HCT116 (cell line): ENCODE measurements around the gene RAB29. TPM values are rescaled to one million over a fixed set of nuclear protein-coding genes. Genes with fewer than 3 reads are reported as not detected.

Experiments
- ATAC-seq: fragments of 200-7000 bp; cut with Tn5 transposase; 2 replicates; pipeline ENCODE4 v1.9.1; 2020; ENCODE audit warnings: mild to moderate bottlenecking, moderate library complexity
- BruUV-seq: library from RNA; stranded (reverse); fragments of 400-500 nt; replicated peaks from 2 replicates; lab custom pipeline; 2021; lab: Mats Ljungman, UMichigan
- CTCF ChIA-PET: fragments of 300-600 bp; sonication (Branson Sonifier 250); formaldehyde crosslinking; loops from one replicate; lab custom pipeline; 2021; ENCODE audit warnings: antibody characterized with exemption; lab: Charles Lee
- POLR2A ChIA-PET: fragments of 300-600, 350-600 bp; sonication (Branson Sonifier 250); formaldehyde crosslinking; loops from one replicate; lab custom pipeline; 2021; ENCODE audit warnings: antibody characterized with exemption; lab: Charles Lee
- RAD21 ChIA-PET, 2 experiments: fragments of 300-600 bp; sonication (Branson Sonifier 250); formaldehyde crosslinking; loops; one replicate each; lab custom pipeline; 2023; ENCODE audit warnings: low total read pairs in 2 of 2; ENCODE audit not compliant: uncharacterized antibody in 2 of 2, unreplicated experiment in 2 of 2, low non-redundant PET in 1 of 2; lab: Charles Lee
- DNase-seq: peaks from one replicate; pipeline ENCODE4 v3.0.0-alpha.2; 2010; ENCODE audit warnings: low read depth, low spot score
- H2AFZ ChIP-seq: fragments of 200-600 bp; shearing (Covaris generic), sonication (generic); 2 replicates; pipeline ENCODE4 v1.6.1; 2017; ENCODE audit warnings: low read depth, mixed run types, mixed read lengths, antibody characterized with exemption, low read length; ENCODE audit not compliant: poor library complexity, severe bottlenecking
- H3K27ac ChIP-seq: 2 replicates; pipeline ENCODE4 v1.5.1; 2012; ENCODE audit warnings: low read depth, low read length
- H3K27me3 ChIP-seq: fragments of 200-600 bp; sonication (generic); 2 replicates; pipeline ENCODE4 v1.6.1; 2016; ENCODE audit warnings: mixed run types, low read length, mixed read lengths; ENCODE audit not compliant: insufficient read depth
- H3K36me3 ChIP-seq, 2 experiments: fragments of 200-500 bp in 1 of 2; fragments of 200-600 bp in 1 of 2; sonication (Bioruptor generic) in 1 of 2; sonication (generic) in 1 of 2; 2 replicates each; pipeline versions ENCODE4 v1.5.1 to v1.6.1; 2014 to 2016; ENCODE audit warnings: low read length in 2 of 2, inconsistent platforms in 1 of 2, mixed read lengths in 1 of 2, mixed run types in 1 of 2; ENCODE audit not compliant: insufficient read depth in 2 of 2, control insufficient read depth in 1 of 2
- H3K4me1 ChIP-seq, 2 experiments: fragments of 200-600 bp in 1 of 2; sonication (generic) in 1 of 2; 2 replicates each; pipeline versions ENCODE4 v1.5.1 to v1.6.1; 2012 to 2017; ENCODE audit warnings: low read length in 2 of 2, inconsistent platforms in 1 of 2, mild to moderate bottlenecking in 1 of 2, mixed read lengths in 1 of 2, mixed run types in 1 of 2, moderate library complexity in 1 of 2; ENCODE audit not compliant: insufficient read depth in 2 of 2, control insufficient read depth in 1 of 2
- H3K4me2 ChIP-seq: fragments of 200-600 bp; sonication (generic); 2 replicates; pipeline ENCODE4 v1.6.1; 2017; ENCODE audit warnings: mixed run types, low read length, mixed read lengths
- H3K4me3 ChIP-seq, 2 experiments: fragments of 200-600 bp in 1 of 2; sonication (generic) in 1 of 2; replicated peaks in 1 of 2; 2 replicates each; pipeline ENCODE4 v1.5.1; 2011 to 2016; ENCODE audit warnings: low read length in 2 of 2, control low read depth in 1 of 2, low read depth in 1 of 2, mild to moderate bottlenecking in 1 of 2, mixed read lengths in 1 of 2, mixed run types in 1 of 2
- H3K79me2 ChIP-seq: fragments of 200-600 bp; sonication (generic); 2 replicates; pipeline ENCODE4 v1.6.1; 2017; ENCODE audit warnings: mild to moderate bottlenecking, mixed run types, low read length, moderate library complexity, mixed read lengths; ENCODE audit not compliant: insufficient read depth
- H3K9ac ChIP-seq: fragments of 200-600 bp; sonication (generic); 2 replicates; pipeline ENCODE4 v1.6.1; 2016; ENCODE audit warnings: low read length, mixed read lengths
- H3K9me2 ChIP-seq: fragments of 200-600 bp; sonication (generic), shearing (Covaris generic); 2 replicates; pipeline ENCODE4 v1.6.1; 2017; ENCODE audit warnings: mixed run types, mild to moderate bottlenecking, moderate library complexity; ENCODE audit not compliant: insufficient read depth
- H3K9me3 ChIP-seq, 2 experiments: fragments of 200-500 bp in 1 of 2; fragments of 200-600 bp in 1 of 2; sonication (Bioruptor generic) in 1 of 2; sonication (generic) in 1 of 2; 2 replicates each; pipeline ENCODE4 v1.6.1; 2014 to 2017; ENCODE audit warnings: low read length in 2 of 2, mixed read lengths in 2 of 2, inconsistent platforms in 1 of 2, low read depth in 1 of 2, mild to moderate bottlenecking in 1 of 2, mixed run types in 1 of 2, moderate library complexity in 1 of 2; ENCODE audit not compliant: control insufficient read depth in 1 of 2, insufficient read depth in 1 of 2
- H4K20me1 ChIP-seq: fragments of 200-600 bp; sonication (generic), shearing (Covaris generic); 2 replicates; pipeline ENCODE4 v1.6.1; 2017; ENCODE audit warnings: mixed run types, mild to moderate bottlenecking, moderate library complexity; ENCODE audit not compliant: insufficient read depth
- CBX3 ChIP-seq: IDR thresholded peaks from 2 replicates; pipeline ENCODE4 v1.6.1; 2012; ENCODE audit warnings: low read depth
- CEBPB ChIP-seq: IDR thresholded peaks from 2 replicates; pipeline ENCODE4 v1.6.1; 2012; ENCODE audit warnings: low read depth
- CTCF ChIP-seq, 3 experiments: fragments of 200-600 bp in 1 of 3; sonication (generic) in 1 of 3; IDR thresholded peaks in 2 of 3; conservative IDR thresholded peaks in 1 of 3; 2 replicates each; pipeline ENCODE4 v1.5.1; 2012 to 2017; ENCODE audit warnings: low read depth in 2 of 3, low read length in 2 of 3, antibody characterized with exemption in 1 of 3, borderline replicate concordance in 1 of 3, control low read depth in 1 of 3, mild to moderate bottlenecking in 1 of 3, mixed read lengths in 1 of 3, mixed run types in 1 of 3, moderate library complexity in 1 of 3; ENCODE audit not compliant: insufficient read depth in 1 of 3
- EGR1 ChIP-seq: IDR thresholded peaks from 2 replicates; pipeline ENCODE4 v1.6.1; 2012; ENCODE audit warnings: low read depth
- EZH2 ChIP-seq: fragments of 200-600 bp; sonication (generic); IDR thresholded peaks from 2 replicates; pipeline ENCODE4 v1.6.1; 2017; ENCODE audit warnings: antibody characterized with exemption, mixed run types
- EZH2phosphoT487 ChIP-seq: fragments of 200-600 bp; IDR thresholded peaks from 2 replicates; pipeline ENCODE4 v1.6.1; 2018; ENCODE audit warnings: antibody characterized with exemption, borderline replicate concordance
- FOSL1 ChIP-seq: IDR thresholded peaks from 2 replicates; pipeline ENCODE4 v1.6.1; 2012; ENCODE audit warnings: low read depth
- JUND ChIP-seq: IDR thresholded peaks from 2 replicates; pipeline ENCODE4 v1.6.1; 2012
- MAX ChIP-seq: IDR thresholded peaks from 2 replicates; pipeline ENCODE4 v1.6.1; 2012
- POLR2A ChIP-seq: IDR thresholded peaks from 2 replicates; pipeline ENCODE4 v1.7.0; 2011; ENCODE audit warnings: borderline replicate concordance; ENCODE audit not compliant: insufficient read depth, insufficient read length; ENCODE audit errors: extremely low read depth
- POLR2AphosphoS5 ChIP-seq: IDR thresholded peaks from 2 replicates; pipeline ENCODE4 v1.6.1; 2011; ENCODE audit warnings: mild to moderate bottlenecking, low read depth, low read length, moderate library complexity
- RAD21 ChIP-seq: IDR thresholded peaks from 2 replicates; pipeline ENCODE4 v1.6.1; 2012; ENCODE audit warnings: low read depth, mild to moderate bottlenecking
- SIN3A ChIP-seq: IDR thresholded peaks from 2 replicates; pipeline ENCODE4 v1.6.1; 2012; ENCODE audit warnings: low read depth
- SP1 ChIP-seq: IDR thresholded peaks from 2 replicates; pipeline ENCODE4 v1.6.1; 2012; ENCODE audit warnings: low read depth
- SRF ChIP-seq: IDR thresholded peaks from 2 replicates; pipeline ENCODE4 v1.6.1; 2012; ENCODE audit warnings: low read depth
- TCF7L2 ChIP-seq: IDR thresholded peaks from 2 replicates; pipeline ENCODE4 v1.7.0; 2011; ENCODE audit warnings: borderline replicate concordance, inconsistent platforms; ENCODE audit not compliant: insufficient read depth, insufficient read length; ENCODE audit errors: extremely low read depth
- YY1 ChIP-seq: IDR thresholded peaks from 2 replicates; pipeline ENCODE4 v1.6.1; 2011; ENCODE audit warnings: low read length, low read depth, moderate library complexity, mild to moderate bottlenecking; ENCODE audit not compliant: insufficient replicate concordance; ENCODE audit errors: extremely low read depth
- ZNF274 ChIP-seq: fragments of 200-500 bp; sonication (Bioruptor generic); IDR thresholded peaks from 2 replicates; pipeline ENCODE4 v1.6.1; 2014; ENCODE audit warnings: mild to moderate bottlenecking, low read depth, low read length, inconsistent platforms
- intact Hi-C: fragments of 100-400 bp; cut with micrococcal nuclease; formaldehyde crosslinking; loops from 2 replicates; pipeline ENCODE4 v1.10.0; 2022
- total RNA-seq: library from RNA; stranded (reverse); gene quantifications from one replicate; pipeline ENCODE4 v1.2.1, GENCODE V29; 2021; ENCODE audit not compliant: unreplicated experiment
- TF ChIP-seq, protein P1 (sequence below): IDR thresholded peaks from 2 replicates; pipeline ENCODE4 v1.6.1; 2011; ENCODE audit warnings: mild to moderate bottlenecking, low read length, moderate library complexity; ENCODE audit not compliant: insufficient replicate concordance; ENCODE audit errors: extremely low read depth
- TF ChIP-seq, protein P2 (sequence below): IDR thresholded peaks from 2 replicates; pipeline ENCODE4 v1.6.1; 2012; ENCODE audit warnings: low read depth

Gene RAB29
- total RNA-seq, 1 experiment from 2014 or later = 17.7 TPM

DNA sequence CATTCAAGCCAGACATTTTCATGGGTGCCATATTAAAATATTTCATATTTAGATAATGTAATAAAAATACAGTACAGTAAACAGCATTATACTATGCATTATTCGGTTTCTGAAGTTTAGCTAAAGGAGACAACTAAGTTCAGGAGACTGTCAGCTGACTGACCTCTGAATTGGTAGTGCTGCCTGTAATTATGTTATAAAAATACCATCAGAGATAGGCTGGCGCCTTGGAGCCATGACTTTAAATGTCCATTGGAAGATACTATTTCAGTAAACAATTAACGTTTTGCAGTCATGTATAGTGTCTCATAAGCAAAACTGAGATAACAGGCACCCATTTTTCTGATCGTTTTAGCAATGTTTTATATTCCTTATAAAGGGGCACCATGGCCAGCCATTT is 11.3 kb upstream of the RAB29 start:
- POLR2A ChIA-PET = no interaction called here
- Histone ChIP-seq H2AFZ (no peak overlapping the region), H3K36me3 (peaks cover 0 to 11% of the 10 kb centered on the region in 2 experiments; a peak in 2 of 4 replicates), H3K9me2 (no peaks in the 10 kb centered on the region), H3K27me3 (no peaks in the 10 kb centered on the region), H3K27ac (no peak overlapping the region), H3K9me3 (no peaks in the 10 kb centered on the region), H3K9ac (no peak overlapping the region), H3K4me1 (no peaks in the 10 kb centered on the region), H3K4me2 (no peak overlapping the region), H4K20me1 (no peaks in the 10 kb centered on the region), H3K79me2 (no peaks in the 10 kb centered on the region), H3K4me3 (no peak overlapping the region)
- intact Hi-C loops = no loop called here
- BruUV-seq = no TSS peak
- CTCF ChIA-PET = interaction anchor here (0.8 kb wide), 1 partner anchor 191 kb away, joined by 4 read pairs; no protein-coding TSS in a partner anchor
- RAD21 ChIA-PET = no interaction called here
- TF ChIP-seq SRF (no peak), EZH2phosphoT487 (no peak), SIN3A (no peak), CBX3 (no peak), SP1 (no peak), RAD21 (no peak), FOSL1 (no peak), POLR2AphosphoS5 (no peak), TCF7L2 (no peak), EGR1 (no peak), CEBPB (no peak), CTCF (IDR thresholded peaks at IDR 0.05 in 2 of 3, conservative IDR thresholded peaks at IDR 0.05 in 1 of 3; ENCODE audit: borderline replicate concordance in 1 of 3, insufficient read depth in 1 of 3, low read depth in 2 of 3, low read length in 2 of 3) (no peak), YY1 (no peak), ZNF274 (no peak), MAX (no peak), POLR2A (no peak), JUND (no peak), EZH2 (no peak)
- TF ChIP-seq, protein P1, sequence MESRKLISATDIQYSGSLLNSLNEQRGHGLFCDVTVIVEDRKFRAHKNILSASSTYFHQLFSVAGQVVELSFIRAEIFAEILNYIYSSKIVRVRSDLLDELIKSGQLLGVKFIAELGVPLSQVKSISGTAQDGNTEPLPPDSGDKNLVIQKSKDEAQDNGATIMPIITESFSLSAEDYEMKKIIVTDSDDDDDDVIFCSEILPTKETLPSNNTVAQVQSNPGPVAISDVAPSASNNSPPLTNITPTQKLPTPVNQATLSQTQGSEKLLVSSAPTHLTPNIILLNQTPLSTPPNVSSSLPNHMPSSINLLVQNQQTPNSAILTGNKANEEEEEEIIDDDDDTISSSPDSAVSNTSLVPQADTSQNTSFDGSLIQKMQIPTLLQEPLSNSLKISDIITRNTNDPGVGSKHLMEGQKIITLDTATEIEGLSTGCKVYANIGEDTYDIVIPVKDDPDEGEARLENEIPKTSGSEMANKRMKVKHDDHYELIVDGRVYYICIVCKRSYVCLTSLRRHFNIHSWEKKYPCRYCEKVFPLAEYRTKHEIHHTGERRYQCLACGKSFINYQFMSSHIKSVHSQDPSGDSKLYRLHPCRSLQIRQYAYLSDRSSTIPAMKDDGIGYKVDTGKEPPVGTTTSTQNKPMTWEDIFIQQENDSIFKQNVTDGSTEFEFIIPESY = no peak
- TF ChIP-seq, protein P2, sequence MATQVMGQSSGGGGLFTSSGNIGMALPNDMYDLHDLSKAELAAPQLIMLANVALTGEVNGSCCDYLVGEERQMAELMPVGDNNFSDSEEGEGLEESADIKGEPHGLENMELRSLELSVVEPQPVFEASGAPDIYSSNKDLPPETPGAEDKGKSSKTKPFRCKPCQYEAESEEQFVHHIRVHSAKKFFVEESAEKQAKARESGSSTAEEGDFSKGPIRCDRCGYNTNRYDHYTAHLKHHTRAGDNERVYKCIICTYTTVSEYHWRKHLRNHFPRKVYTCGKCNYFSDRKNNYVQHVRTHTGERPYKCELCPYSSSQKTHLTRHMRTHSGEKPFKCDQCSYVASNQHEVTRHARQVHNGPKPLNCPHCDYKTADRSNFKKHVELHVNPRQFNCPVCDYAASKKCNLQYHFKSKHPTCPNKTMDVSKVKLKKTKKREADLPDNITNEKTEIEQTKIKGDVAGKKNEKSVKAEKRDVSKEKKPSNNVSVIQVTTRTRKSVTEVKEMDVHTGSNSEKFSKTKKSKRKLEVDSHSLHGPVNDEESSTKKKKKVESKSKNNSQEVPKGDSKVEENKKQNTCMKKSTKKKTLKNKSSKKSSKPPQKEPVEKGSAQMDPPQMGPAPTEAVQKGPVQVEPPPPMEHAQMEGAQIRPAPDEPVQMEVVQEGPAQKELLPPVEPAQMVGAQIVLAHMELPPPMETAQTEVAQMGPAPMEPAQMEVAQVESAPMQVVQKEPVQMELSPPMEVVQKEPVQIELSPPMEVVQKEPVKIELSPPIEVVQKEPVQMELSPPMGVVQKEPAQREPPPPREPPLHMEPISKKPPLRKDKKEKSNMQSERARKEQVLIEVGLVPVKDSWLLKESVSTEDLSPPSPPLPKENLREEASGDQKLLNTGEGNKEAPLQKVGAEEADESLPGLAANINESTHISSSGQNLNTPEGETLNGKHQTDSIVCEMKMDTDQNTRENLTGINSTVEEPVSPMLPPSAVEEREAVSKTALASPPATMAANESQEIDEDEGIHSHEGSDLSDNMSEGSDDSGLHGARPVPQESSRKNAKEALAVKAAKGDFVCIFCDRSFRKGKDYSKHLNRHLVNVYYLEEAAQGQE = no peak
- no peak for ATAC-seq
- DNase-seq = no peak
